BE2C (cell line): Measurements from ENCODE around the gene CHID1.

Experiments
- DNase-seq: peaks from one replicate; pipeline ENCODE4 v3.0.0-alpha.2; 2020
- H3K27me3 ChIP-seq: fragments of 250-450 bp; sonication (Bioruptor Pico); 2 replicates; pipeline ENCODE4 v1.5.1; 2020; ENCODE audit warnings: mild to moderate bottlenecking
- H3K36me3 ChIP-seq: fragments of 250-450 bp; sonication (Bioruptor Pico); 2 replicates; pipeline ENCODE4 v1.5.1; 2020; ENCODE audit warnings: mild to moderate bottlenecking
- H3K4me1 ChIP-seq: fragments of 250-450 bp; sonication (Bioruptor Pico); 2 replicates; pipeline ENCODE4 v1.5.1; 2020
- H3K4me3 ChIP-seq: 2 replicates; pipeline ENCODE4 v1.5.1; 2011; ENCODE audit warnings: low read depth, low read length
- H3K9me3 ChIP-seq: fragments of 250-450 bp; sonication (Bioruptor Pico); 2 replicates; pipeline ENCODE4 v1.5.1; 2020
- CTCF ChIP-seq: IDR thresholded peaks from 2 replicates; pipeline ENCODE4 v1.5.1; 2012; ENCODE audit warnings: mild to moderate bottlenecking, low read depth, low read length

CHID1 gene

GRCh38 chr11:895331-896110, 15.1 kb downstream of the CHID1 start:
- H3K36me3 ChIP-seq = peaks cover 6% of the 10 kb centered on the region
- H3K4me1 ChIP-seq = peaks cover 6% of the 10 kb centered on the region
- DNase-seq = no peak
- H3K27me3 ChIP-seq = no peaks in the 10 kb centered on the region
- H3K4me3 ChIP-seq = no peak overlapping the region
- TF ChIP-seq CTCF = no peak
- no peaks in the 10 kb centered on the region for H3K9me3 ChIP-seq

- peaks cover 6% of the 10 kb centered on the region for H3K36me3 ChIP-seq
- no peaks in the 10 kb centered on the region for H3K9me3 ChIP-seq
- DNase-seq = no peak
- H3K4me3 ChIP-seq = no peak overlapping the region
- no peak for TF ChIP-seq CTCF
- H3K27me3 ChIP-seq = no peaks in the 10 kb centered on the region
- H3K4me1 ChIP-seq = peaks cover 11% of the 10 kb centered on the region
Observed at GRCh38 chr11:894575-895201, 15.9 kb downstream of the CHID1 start.

- Histone ChIP-seq H3K4me3 (no peak overlapping the region), H3K4me1 (peaks cover 11% of the 10 kb centered on the region), H3K36me3 (peaks cover under 1% of the 10 kb centered on the region; the same call in 1 of the 2 replicates), H3K27me3 (no peaks in the 10 kb centered on the region), H3K9me3 (no peaks in the 10 kb centered on the region)
- DNase-seq = no peak
- TF ChIP-seq CTCF = no peak
Observed at GRCh38 chr11:893008-893654, 17.5 kb downstream of the CHID1 start.

GRCh38 chr11:890794-891540, 19.6 kb downstream of the CHID1 start:
- H3K9me3 ChIP-seq = no peaks in the 10 kb centered on the region
- H3K4me3 ChIP-seq = no peak overlapping the region; the same call in 1 of the 2 replicates
- no peaks in the 10 kb centered on the region for H3K27me3 ChIP-seq
- TF ChIP-seq CTCF = no peak
- H3K4me1 ChIP-seq = peaks cover 11% of the 10 kb centered on the region
- DNase-seq = peak; percentile 61
- H3K36me3 ChIP-seq = peaks cover 3% of the 10 kb centered on the region; the same call in 1 of the 2 replicates

- Histone ChIP-seq H3K9me3 (no peaks in the 10 kb centered on the region), H3K4me3 (no peak overlapping the region), H3K27me3 (no peaks in the 10 kb centered on the region), H3K36me3 (peaks cover 3% of the 10 kb centered on the region; the same call in 1 of the 2 replicates), H3K4me1 (peaks cover 11% of the 10 kb centered on the region)
- DNase-seq = no peak
- no peak for TF ChIP-seq CTCF
Observed at GRCh38 chr11:889687-890475, 20.7 kb downstream of the CHID1 start.
